Lower lobe of right lung (tissue), 2 donors: ENCODE data around the gene KCNH5. TPM values are rescaled to one million over a fixed set of nuclear protein-coding genes. Genes with fewer than 3 reads are reported as not detected.

Source experiments
- ATAC-seq, 2 donors: fragments of 200-7000 bp; cut with Tn5 transposase; one replicate each; pipeline ENCODE4 v1.9.1; 2020 to 2022; ENCODE audit warnings: mild to moderate bottlenecking in 2 of 2, moderate library complexity in 2 of 2
- DNase-seq: peaks from one replicate; pipeline ENCODE4 v3.0.0-alpha.2; 2020
- H3K27ac ChIP-seq: fragments of 200-600 bp; one replicate; pipeline ENCODE4 v1.8.0; 2022
- H3K27me3 ChIP-seq: fragments of 200-600 bp; one replicate; pipeline ENCODE4 v1.8.0; 2022; ENCODE audit warnings: low read depth
- H3K36me3 ChIP-seq: fragments of 200-600 bp; one replicate; pipeline ENCODE4 v1.8.0; 2022; ENCODE audit warnings: mild to moderate bottlenecking
- H3K4me1 ChIP-seq: fragments of 200-600 bp; one replicate; pipeline ENCODE4 v1.8.0; 2022
- H3K4me3 ChIP-seq: fragments of 200-600 bp; one replicate; pipeline ENCODE4 v1.8.0; 2022; ENCODE audit warnings: mild to moderate bottlenecking
- H3K9me3 ChIP-seq: fragments of 200-600 bp; one replicate; pipeline ENCODE4 v1.8.0; 2022
- CTCF ChIP-seq: fragments of 200-600 bp; IDR thresholded peaks from one replicate; pipeline ENCODE4 v1.8.0; 2022; ENCODE audit warnings: antibody characterized with exemption, mild to moderate bottlenecking
- intact Hi-C: fragments of 100-400 bp; cut with DNase I; formaldehyde crosslinking; loops from one replicate; pipeline ENCODE4 v1.11.0; 2022
- total RNA-seq: library from RNA; stranded (reverse); fragmentation: NEBNext Ultra II Directional; extraction: Animal tissue kit (Norgen Biotek cat#: 25700); gene quantifications from one replicate; pipeline ENCODE4 v1.2.1, GENCODE V29; 2021
- donor health status: DM: no; HTN: yes; CAD: no; lungs with severe emphysema.

Gene KCNH5
- total RNA-seq, 1 donor from 2014 or later, result not detected

GRCh38 chr14:63027719-63028118 lies 17.5 kb downstream of the KCNH5 start:
- H3K27me3 ChIP-seq, result no peaks in the 10 kb centered on the region
- H3K27ac ChIP-seq, result no peak overlapping the region
- ATAC-seq, result no peak
- no peak overlapping the region for H3K4me3 ChIP-seq
- H3K36me3 ChIP-seq, result no peaks in the 10 kb centered on the region
- H3K4me1 ChIP-seq, result no peaks in the 10 kb centered on the region
- TF ChIP-seq CTCF, result no peak
- intact Hi-C loops, result no loop called here
- DNase-seq, result no peak
- H3K9me3 ChIP-seq, result no peaks in the 10 kb centered on the region

GRCh38 chr14:63026491-63026890 lies 18.8 kb downstream of the KCNH5 start:
- Histone ChIP-seq H3K27ac (no peak overlapping the region), H3K4me1 (no peaks in the 10 kb centered on the region), H3K27me3 (no peaks in the 10 kb centered on the region), H3K36me3 (no peaks in the 10 kb centered on the region), H3K9me3 (no peaks in the 10 kb centered on the region), H3K4me3 (no peak overlapping the region)
- TF ChIP-seq CTCF, result no peak
- ATAC-seq (no peak), DNase-seq (no peak)
- intact Hi-C loops, result no loop called here

GRCh38 chr14:63014621-63015020 lies 30.6 kb downstream of the KCNH5 start:
- no peaks in the 10 kb centered on the region for H3K4me1 ChIP-seq
- no peak for TF ChIP-seq CTCF
- intact Hi-C loops, result no loop called here
- DNase-seq (no peak), ATAC-seq (no peak)
- no peaks in the 10 kb centered on the region for H3K9me3 ChIP-seq
- no peak overlapping the region for H3K27ac ChIP-seq
- no peaks in the 10 kb centered on the region for H3K27me3 ChIP-seq
- H3K36me3 ChIP-seq, result no peaks in the 10 kb centered on the region
- H3K4me3 ChIP-seq, result no peak overlapping the region

GRCh38 chr14:63012171-63012570 lies 33.1 kb downstream of the KCNH5 start:
- no peaks in the 10 kb centered on the region for H3K36me3 ChIP-seq
- no peak overlapping the region for H3K4me3 ChIP-seq
- ATAC-seq (no peak), DNase-seq (no peak)
- intact Hi-C loops, result no loop called here
- TF ChIP-seq CTCF, result no peak
- H3K27ac ChIP-seq, result no peak overlapping the region
- no peaks in the 10 kb centered on the region for H3K27me3 ChIP-seq
- H3K9me3 ChIP-seq, result no peaks in the 10 kb centered on the region
- no peaks in the 10 kb centered on the region for H3K4me1 ChIP-seq

GRCh38 chr14:63011623-63012022 lies 33.6 kb downstream of the KCNH5 start:
- intact Hi-C loops, result no loop called here
- Histone ChIP-seq H3K36me3 (no peaks in the 10 kb centered on the region), H3K27me3 (no peaks in the 10 kb centered on the region), H3K9me3 (no peaks in the 10 kb centered on the region), H3K4me1 (no peaks in the 10 kb centered on the region), H3K27ac (no peak overlapping the region), H3K4me3 (no peak overlapping the region)
- no peak for DNase-seq
- ATAC-seq, result no peak
- no peak for TF ChIP-seq CTCF

- DNase-seq, result no peak
- Histone ChIP-seq H3K27me3 (no peaks in the 10 kb centered on the region), H3K36me3 (no peaks in the 10 kb centered on the region), H3K4me3 (no peak overlapping the region), H3K4me1 (no peaks in the 10 kb centered on the region), H3K9me3 (no peaks in the 10 kb centered on the region), H3K27ac (no peak overlapping the region)
- intact Hi-C loops, result no loop called here
- TF ChIP-seq CTCF, result no peak
- no peak for ATAC-seq
Observed at GRCh38 chr14:63009495-63009894, 35.8 kb downstream of the KCNH5 start.
